Progenitor cell of endocrine pancreas (in vitro differentiated cells): ENCODE results near the gene ARL6IP6. TPM values are rescaled to one million over a fixed set of nuclear protein-coding genes. Genes with fewer than 3 reads are reported as not detected.

Experiments used
- DNase-seq: peaks from one replicate; pipeline ENCODE4 v3.0.0; 2021; ENCODE audit warnings: low spot score; ENCODE audit not compliant: unreplicated experiment
- H3K27ac Mint-ChIP-seq: 2 replicates; pipeline ENCODE4 v1.8.0; 2021; ENCODE audit warnings: mild to moderate bottlenecking, moderate library complexity, mixed read lengths
- H3K27me3 Mint-ChIP-seq: 2 replicates; pipeline ENCODE4 v1.8.0; 2021; ENCODE audit warnings: mixed read lengths
- H3K36me3 Mint-ChIP-seq: 2 replicates; pipeline ENCODE4 v1.8.0; 2022; ENCODE audit warnings: mixed read lengths; ENCODE audit not compliant: insufficient read depth
- H3K4me1 Mint-ChIP-seq: 2 replicates; pipeline ENCODE4 v1.8.0; 2021; ENCODE audit warnings: low read depth, mixed read lengths
- H3K4me3 Mint-ChIP-seq: 2 replicates; pipeline ENCODE4 v1.8.0; 2021; ENCODE audit warnings: low read depth, mild to moderate bottlenecking, moderate library complexity, mixed read lengths
- H3K9me3 Mint-ChIP-seq: 2 replicates; pipeline ENCODE4 v1.8.0; 2021; ENCODE audit warnings: low read depth, mixed read lengths
- total RNA-seq: library from RNA; stranded (reverse); gene quantifications from 2 replicates; pipeline ENCODE4 v1.2.1, GENCODE V29; 2021
- TF ChIP-seq, protein P1 (sequence below): fragments of 200-600 bp; sonication (generic); IDR thresholded peaks from one replicate; pipeline ENCODE4 v1.5.0; 2021; ENCODE audit warnings: antibody characterized with exemption, mild to moderate bottlenecking; ENCODE audit not compliant: unreplicated experiment

The ARL6IP6 gene
- total RNA-seq, 1 donor from 2014 or later: 34.6 TPM

DNA sequence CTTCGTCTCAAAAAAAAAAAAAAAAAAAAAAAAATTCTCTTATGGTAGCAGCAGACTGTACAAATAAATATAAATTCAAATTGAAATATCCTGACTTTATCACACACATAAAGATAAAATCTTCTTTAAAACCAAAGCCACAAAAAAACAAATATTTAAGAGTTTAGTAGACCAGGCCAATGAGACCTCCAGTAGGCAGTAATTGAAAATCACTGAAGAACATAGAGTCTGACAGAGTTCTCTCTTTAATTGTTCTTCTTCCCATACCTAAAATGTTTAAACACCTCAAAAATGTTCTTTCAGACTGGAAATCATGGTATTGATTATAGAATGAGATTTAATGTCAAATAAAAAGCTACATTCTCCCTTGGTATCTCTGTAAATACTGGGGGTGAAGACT lies 21.9 kb upstream of the ARL6IP6 start:
- H3K27ac Mint-ChIP-seq: no peak overlapping the region
- no peaks in the 10 kb centered on the region for H3K27me3 Mint-ChIP-seq
- peaks cover 3% of the 10 kb centered on the region for H3K4me1 Mint-ChIP-seq
- peaks cover 5% of the 10 kb centered on the region for H3K9me3 Mint-ChIP-seq
- H3K36me3 Mint-ChIP-seq: peaks cover 16% of the 10 kb centered on the region
- H3K4me3 Mint-ChIP-seq: no peak overlapping the region
- no peak for DNase-seq
- TF ChIP-seq, protein P1, sequence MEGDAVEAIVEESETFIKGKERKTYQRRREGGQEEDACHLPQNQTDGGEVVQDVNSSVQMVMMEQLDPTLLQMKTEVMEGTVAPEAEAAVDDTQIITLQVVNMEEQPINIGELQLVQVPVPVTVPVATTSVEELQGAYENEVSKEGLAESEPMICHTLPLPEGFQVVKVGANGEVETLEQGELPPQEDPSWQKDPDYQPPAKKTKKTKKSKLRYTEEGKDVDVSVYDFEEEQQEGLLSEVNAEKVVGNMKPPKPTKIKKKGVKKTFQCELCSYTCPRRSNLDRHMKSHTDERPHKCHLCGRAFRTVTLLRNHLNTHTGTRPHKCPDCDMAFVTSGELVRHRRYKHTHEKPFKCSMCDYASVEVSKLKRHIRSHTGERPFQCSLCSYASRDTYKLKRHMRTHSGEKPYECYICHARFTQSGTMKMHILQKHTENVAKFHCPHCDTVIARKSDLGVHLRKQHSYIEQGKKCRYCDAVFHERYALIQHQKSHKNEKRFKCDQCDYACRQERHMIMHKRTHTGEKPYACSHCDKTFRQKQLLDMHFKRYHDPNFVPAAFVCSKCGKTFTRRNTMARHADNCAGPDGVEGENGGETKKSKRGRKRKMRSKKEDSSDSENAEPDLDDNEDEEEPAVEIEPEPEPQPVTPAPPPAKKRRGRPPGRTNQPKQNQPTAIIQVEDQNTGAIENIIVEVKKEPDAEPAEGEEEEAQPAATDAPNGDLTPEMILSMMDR: no peak

DNA sequence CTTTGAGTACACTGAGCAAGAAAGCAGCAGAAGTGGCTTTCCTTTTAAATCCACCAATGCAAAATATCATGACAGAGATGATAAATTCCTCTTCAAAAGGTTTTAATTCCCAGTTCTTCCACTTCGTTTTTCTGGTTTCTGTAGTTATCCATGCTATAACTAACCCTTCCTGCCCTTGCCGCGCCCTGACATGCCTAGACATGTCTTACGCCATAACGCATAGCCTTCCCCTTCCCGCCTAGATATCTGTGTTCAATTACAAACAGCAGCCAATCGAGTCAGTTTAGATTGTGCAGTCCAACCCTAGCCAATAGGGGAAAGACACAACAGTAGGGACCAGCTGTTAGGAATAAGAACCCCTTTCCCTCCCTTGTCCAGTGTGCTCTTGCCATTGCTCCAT lies 17.2 kb upstream of the ARL6IP6 start:
- Mint-ChIP-seq H3K4me3 (no peak overlapping the region), H3K27me3 (no peaks in the 10 kb centered on the region), H3K27ac (no peak overlapping the region), H3K4me1 (peaks cover 20% of the 10 kb centered on the region), H3K9me3 (peaks cover 10% of the 10 kb centered on the region), H3K36me3 (peaks cover 31% of the 10 kb centered on the region)
- TF ChIP-seq, protein P1: no peak
- DNase-seq: no peak

DNA sequence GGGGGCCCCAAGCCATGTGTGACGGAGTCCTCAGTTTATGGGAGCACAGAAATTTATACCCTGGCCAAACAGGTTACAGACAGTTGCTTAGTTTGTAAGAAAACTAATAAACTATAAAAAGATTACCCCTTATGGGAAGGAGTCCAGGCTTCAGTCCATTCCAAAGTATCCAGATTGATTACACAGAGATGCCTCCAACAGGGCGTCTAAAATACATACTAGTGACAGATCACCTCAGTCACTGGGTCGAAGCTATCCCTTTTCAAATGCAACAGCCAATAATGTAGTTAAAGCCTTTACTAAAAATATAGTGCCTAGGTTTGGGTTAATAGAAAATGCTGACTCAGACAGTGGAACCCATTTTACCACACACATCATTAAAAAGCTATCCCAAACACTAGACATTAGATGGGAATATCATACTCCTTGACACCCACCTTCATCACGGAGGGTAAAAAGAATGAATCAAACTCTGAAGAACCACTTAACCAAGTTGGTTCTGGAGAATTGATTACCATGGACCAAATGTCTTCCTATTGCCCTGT lies 11.9 kb upstream of the ARL6IP6 start:
- Mint-ChIP-seq H3K27ac (peak overlapping the region; percentile 86), H3K9me3 (peaks cover 5% of the 10 kb centered on the region), H3K27me3 (no peaks in the 10 kb centered on the region), H3K36me3 (peaks cover 34% of the 10 kb centered on the region), H3K4me3 (no peak overlapping the region), H3K4me1 (peaks cover 27% of the 10 kb centered on the region)
- TF ChIP-seq, protein P1: no peak
- no peak for DNase-seq

DNA sequence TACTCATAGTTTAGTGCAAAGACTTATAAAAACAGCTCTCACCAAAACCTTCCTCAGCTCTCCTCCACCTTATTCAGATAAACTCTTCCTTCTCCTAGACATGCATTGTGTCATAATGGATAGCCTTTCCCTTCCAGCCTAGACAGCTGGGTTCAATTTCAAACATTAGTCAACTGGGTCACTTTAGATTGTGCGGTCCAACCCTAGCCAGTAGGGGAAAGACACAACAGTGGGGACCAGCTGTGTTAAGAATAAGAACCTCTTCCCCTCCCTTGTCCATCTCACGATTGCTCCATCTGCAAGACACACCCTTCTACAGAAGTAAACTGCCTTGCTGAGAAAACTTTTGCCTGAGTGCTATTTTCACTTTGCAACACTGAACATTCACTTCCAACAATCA lies 9.7 kb upstream of the ARL6IP6 start:
- DNase-seq: no peak
- Mint-ChIP-seq H3K27ac (no peak overlapping the region), H3K36me3 (peaks cover 22% of the 10 kb centered on the region), H3K4me1 (peaks cover 26% of the 10 kb centered on the region), H3K4me3 (no peak overlapping the region), H3K27me3 (no peaks in the 10 kb centered on the region), H3K9me3 (no peaks in the 10 kb centered on the region)
- TF ChIP-seq, protein P1: no peak

DNA sequence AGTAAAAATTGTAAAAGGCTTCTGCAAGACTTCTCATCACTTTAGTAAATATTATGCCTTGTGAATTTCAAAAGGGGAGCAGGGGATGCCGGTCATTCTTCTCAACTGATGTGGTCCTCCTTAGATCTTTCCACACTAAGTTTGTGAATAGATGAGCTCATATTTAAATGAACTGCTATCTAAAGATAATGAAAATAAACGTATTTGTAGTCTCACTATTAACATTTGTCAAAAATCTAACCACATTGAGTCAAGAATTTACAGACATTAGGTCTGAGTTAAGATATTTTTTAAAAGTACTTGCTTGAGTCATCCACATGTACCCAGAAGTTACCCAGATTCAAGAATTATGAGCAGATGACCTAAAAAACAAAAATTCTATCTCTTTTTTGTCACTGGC lies 7.7 kb upstream of the ARL6IP6 start:
- peaks cover 20% of the 10 kb centered on the region for H3K4me1 Mint-ChIP-seq
- no peaks in the 10 kb centered on the region for H3K27me3 Mint-ChIP-seq
- peaks cover 26% of the 10 kb centered on the region for H3K36me3 Mint-ChIP-seq
- H3K27ac Mint-ChIP-seq: no peak overlapping the region
- no peaks in the 10 kb centered on the region for H3K9me3 Mint-ChIP-seq
- H3K4me3 Mint-ChIP-seq: no peak overlapping the region
- DNase-seq: no peak
- TF ChIP-seq, protein P1: no peak
